ENCODE measurements around the gene ZNF511.

ZNF511 gene

DNA sequence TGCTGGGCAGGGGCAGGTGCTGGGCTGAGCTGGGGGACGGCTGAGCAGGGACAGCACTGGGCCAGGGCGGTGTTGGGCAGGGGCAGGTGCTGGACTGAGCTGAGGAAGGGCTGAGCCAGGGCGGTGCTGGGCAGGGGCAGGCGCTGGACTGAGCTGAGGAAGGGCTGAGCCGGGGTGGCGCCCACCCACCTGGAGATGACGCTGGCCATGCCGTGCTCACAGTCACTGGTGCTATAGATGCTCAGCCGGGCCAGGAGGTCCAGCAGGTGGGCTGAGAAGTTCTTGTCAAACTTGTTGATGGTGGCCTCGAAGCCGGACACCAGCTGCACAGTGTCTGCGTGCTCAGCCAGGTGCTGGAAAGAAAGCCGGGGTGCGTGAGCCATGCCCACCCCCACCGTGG lies 27.6 kb upstream of the ZNF511 start:
- no peak overlapping the region for H3K27ac ChIP-seq (ENCODE audit: low read depth, low read length)
- H3K36me3 ChIP-seq (ENCODE audit: control insufficient read depth in 1 of 2, insufficient read depth in 2 of 2, low read length in 2 of 2): peaks cover 56 to 61% of the 10 kb centered on the region in 2 experiments
- H2BK120ac ChIP-seq (ENCODE audit: insufficient read depth, low read length, poor library complexity): no peak overlapping the region
- no peak overlapping the region for H4K8ac ChIP-seq (ENCODE audit: low read depth, low read length)
- no peak overlapping the region for H2BK12ac ChIP-seq (ENCODE audit: low read length)
- no peak overlapping the region for H3K18ac ChIP-seq (ENCODE audit: low read length)
- H3K9me3 ChIP-seq (ENCODE audit: insufficient read depth, low read depth, low read length): no peaks in the 10 kb centered on the region
- no peak overlapping the region for H4K91ac ChIP-seq (ENCODE audit: low read depth, low read length)
- H3K14ac ChIP-seq (ENCODE audit: low read length): no peak overlapping the region
- DNase-seq: no peak
- H3K4ac ChIP-seq (ENCODE audit: low read depth, low read length): no peak overlapping the region
- H3K4me2 ChIP-seq (ENCODE audit: low read length): no peak overlapping the region
- H4K12ac ChIP-seq (ENCODE audit: low read depth, low read length): no peak overlapping the region
- no peak overlapping the region for H2AFZ ChIP-seq (ENCODE audit: insufficient read depth, low read length, poor library complexity)
- H3K9ac ChIP-seq (ENCODE audit: low read length): no peak overlapping the region
- H3K27me3 ChIP-seq (ENCODE audit: insufficient read depth, low read length): no peaks in the 10 kb centered on the region
- H2AK5ac ChIP-seq (ENCODE audit: low read length): no peak overlapping the region
- H3K79me1 ChIP-seq (ENCODE audit: low read length): peaks cover 15% of the 10 kb centered on the region
- no peak overlapping the region for H3K23ac ChIP-seq (ENCODE audit: low read length)
- WGBS (ENCODE audit: extremely low coverage, insufficient coverage, insufficient read length): no CpG with 5 or more reads among the region's 15 CpGs
- H3K4me3 ChIP-seq (ENCODE audit: low read depth, low read length): no peak overlapping the region
- peaks cover 31 to 35% of the 10 kb centered on the region in 2 experiments for H3K4me1 ChIP-seq (ENCODE audit: control insufficient read depth in 1 of 2, insufficient read depth in 2 of 2, low read length in 2 of 2)
- peaks cover 3% of the 10 kb centered on the region for H3K79me2 ChIP-seq (ENCODE audit: control insufficient read depth, insufficient read depth, low read length, poor library complexity)
- no peak overlapping the region for H2BK5ac ChIP-seq (ENCODE audit: low read depth, low read length, poor library complexity)

DNA sequence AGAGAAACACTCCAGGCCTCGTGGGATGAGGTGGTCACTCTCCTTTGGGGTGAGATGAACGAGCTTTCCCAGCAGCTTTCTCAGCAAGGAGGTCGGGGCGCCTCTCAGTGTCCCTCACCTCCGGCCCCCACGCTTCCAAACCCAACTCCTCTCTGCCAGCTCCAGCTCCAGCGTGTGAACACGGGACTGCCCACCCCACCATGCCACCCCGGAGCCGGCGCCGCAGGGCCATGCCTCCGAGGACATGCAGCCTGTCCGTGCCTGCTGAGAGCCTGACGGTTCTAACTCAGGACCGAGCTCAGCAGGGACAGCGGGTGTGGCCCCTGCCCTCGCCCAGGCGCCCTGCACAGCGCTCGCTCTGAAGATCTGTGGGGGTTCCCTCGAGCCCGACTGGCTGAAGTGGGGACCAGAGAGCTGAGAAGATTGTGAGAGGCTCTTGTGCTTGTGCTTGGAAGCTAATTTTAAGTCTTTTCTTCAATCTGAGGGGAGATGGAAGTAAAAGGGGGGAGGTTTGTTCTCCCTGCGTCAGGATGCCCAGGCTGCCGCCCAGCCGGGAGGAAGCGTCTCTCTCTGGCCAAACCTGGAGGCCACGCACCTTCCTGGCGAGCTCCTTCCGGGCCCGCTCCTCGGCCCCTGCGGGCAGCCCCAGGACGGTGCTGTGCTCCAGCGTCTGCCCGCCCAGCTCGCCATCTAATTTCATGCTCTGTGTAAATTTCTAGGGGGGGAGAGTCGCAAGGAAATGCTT lies 26.9 kb upstream of the ZNF511 start:
- H2BK5ac ChIP-seq (ENCODE audit: low read depth, low read length, poor library complexity): no peak overlapping the region
- no peak overlapping the region for H3K4me2 ChIP-seq (ENCODE audit: low read length)
- no CpG with 5 or more reads among the region's 38 CpGs for WGBS (ENCODE audit: extremely low coverage, insufficient coverage, insufficient read length)

DNA sequence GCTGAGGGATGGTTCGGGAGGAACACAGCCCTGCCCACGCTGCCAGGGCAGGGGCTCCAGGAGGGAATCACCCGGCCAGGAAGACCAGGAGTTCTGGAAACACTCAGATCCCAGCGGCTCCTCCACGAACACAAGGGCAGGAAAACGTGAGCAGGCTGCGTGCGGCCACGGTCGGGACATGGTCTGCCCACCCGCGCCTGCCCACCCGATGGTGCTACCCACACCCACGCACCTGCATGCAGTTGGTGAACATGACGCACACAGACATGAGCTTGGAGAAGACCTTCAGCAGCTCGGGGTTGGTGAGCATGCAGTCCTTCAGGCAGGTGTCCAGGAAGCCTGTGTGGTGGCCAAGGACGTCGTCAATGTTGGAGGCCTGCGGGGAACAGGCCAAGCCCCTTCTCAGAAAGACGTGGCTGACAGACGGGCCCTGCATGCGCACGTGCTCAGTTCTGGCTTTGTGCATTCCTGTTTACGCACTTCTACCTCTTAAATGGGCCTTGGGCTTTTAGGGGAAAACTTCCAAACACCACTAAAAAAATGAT lies 25.8 kb upstream of the ZNF511 start:
- Histone ChIP-seq H3K14ac (ENCODE audit: low read length) (no peak overlapping the region), H3K79me2 (ENCODE audit: control insufficient read depth, insufficient read depth, low read length, poor library complexity) (no peaks in the 10 kb centered on the region), H3K36me3 (ENCODE audit: control insufficient read depth in 1 of 2, insufficient read depth in 2 of 2, low read length in 2 of 2) (peaks cover 66 to 72% of the 10 kb centered on the region in 2 experiments), H3K27me3 (ENCODE audit: insufficient read depth, low read length) (no peaks in the 10 kb centered on the region), H3K4me3 (ENCODE audit: low read depth, low read length) (no peak overlapping the region), H2BK120ac (ENCODE audit: insufficient read depth, low read length, poor library complexity) (no peak overlapping the region), H4K8ac (ENCODE audit: low read depth, low read length) (no peak overlapping the region), H2BK12ac (ENCODE audit: low read length) (no peak overlapping the region), H4K91ac (ENCODE audit: low read depth, low read length) (no peak overlapping the region), H3K23ac (ENCODE audit: low read length) (no peak overlapping the region), H3K4me1 (ENCODE audit: control insufficient read depth in 1 of 2, insufficient read depth in 2 of 2, low read length in 2 of 2) (peaks cover 14 to 18% of the 10 kb centered on the region in 2 experiments), H2AK5ac (ENCODE audit: low read length) (no peak overlapping the region), H2AFZ (ENCODE audit: insufficient read depth, low read length, poor library complexity) (no peak overlapping the region), H3K79me1 (ENCODE audit: low read length) (peaks cover 3% of the 10 kb centered on the region), H4K12ac (ENCODE audit: low read depth, low read length) (no peak overlapping the region), H3K27ac (ENCODE audit: low read depth, low read length) (no peak overlapping the region), H3K9me3 (ENCODE audit: insufficient read depth, low read depth, low read length) (no peaks in the 10 kb centered on the region), H3K9ac (ENCODE audit: low read length) (no peak overlapping the region), H3K4ac (ENCODE audit: low read depth, low read length) (no peak overlapping the region), H3K4me2 (ENCODE audit: low read length) (no peak overlapping the region), H2BK5ac (ENCODE audit: low read depth, low read length, poor library complexity) (no peak overlapping the region), H3K18ac (ENCODE audit: low read length) (no peak overlapping the region)
- WGBS (ENCODE audit: extremely low coverage, insufficient coverage, insufficient read length): no CpG with 5 or more reads among the region's 24 CpGs
- no peak for DNase-seq

More for the DNA sequence above, 26.9 kb upstream of the ZNF511 start:
- DNase-seq: no peak
- Histone ChIP-seq H2BK120ac (ENCODE audit: insufficient read depth, low read length, poor library complexity) (no peak overlapping the region), H2AK5ac (ENCODE audit: low read length) (no peak overlapping the region), H3K36me3 (ENCODE audit: control insufficient read depth in 1 of 2, insufficient read depth in 2 of 2, low read length in 2 of 2) (peaks cover 60 to 67% of the 10 kb centered on the region in 2 experiments), H4K8ac (ENCODE audit: low read depth, low read length) (no peak overlapping the region), H4K12ac (ENCODE audit: low read depth, low read length) (no peak overlapping the region), H3K4ac (ENCODE audit: low read depth, low read length) (no peak overlapping the region), H3K27ac (ENCODE audit: low read depth, low read length) (no peak overlapping the region), H3K23ac (ENCODE audit: low read length) (no peak overlapping the region), H3K4me1 (ENCODE audit: control insufficient read depth in 1 of 2, insufficient read depth in 2 of 2, low read length in 2 of 2) (peaks cover 25 to 29% of the 10 kb centered on the region in 2 experiments), H3K27me3 (ENCODE audit: insufficient read depth, low read length) (no peaks in the 10 kb centered on the region), H3K79me1 (ENCODE audit: low read length) (peaks cover 10% of the 10 kb centered on the region), H3K9me3 (ENCODE audit: insufficient read depth, low read depth, low read length) (no peaks in the 10 kb centered on the region), H2AFZ (ENCODE audit: insufficient read depth, low read length, poor library complexity) (no peak overlapping the region), H2BK12ac (ENCODE audit: low read length) (no peak overlapping the region), H3K14ac (ENCODE audit: low read length) (no peak overlapping the region), H3K79me2 (ENCODE audit: control insufficient read depth, insufficient read depth, low read length, poor library complexity) (peaks cover 3% of the 10 kb centered on the region), H3K9ac (ENCODE audit: low read length) (no peak overlapping the region), H4K91ac (ENCODE audit: low read depth, low read length) (no peak overlapping the region), H3K18ac (ENCODE audit: low read length) (no peak overlapping the region), H3K4me3 (ENCODE audit: low read depth, low read length) (no peak overlapping the region)

DNA sequence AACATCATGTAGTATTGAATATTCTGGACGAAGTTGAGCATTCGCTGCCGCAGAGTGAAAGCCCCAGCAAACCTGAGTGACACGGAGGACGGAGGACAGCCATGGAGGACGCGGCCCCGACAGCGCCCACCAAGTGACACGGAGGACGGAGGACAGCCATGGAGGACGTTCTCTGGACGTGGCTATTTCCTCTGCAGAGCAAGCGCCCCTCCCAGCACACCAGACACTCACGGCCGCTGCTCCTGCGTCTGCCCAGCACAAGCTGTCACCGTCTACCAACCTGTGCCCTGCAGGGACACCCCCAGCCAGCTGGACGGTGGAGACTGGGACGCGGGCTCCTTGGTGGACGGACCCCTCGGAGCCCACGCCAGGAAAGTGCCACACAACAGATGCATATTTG lies 24.8 kb upstream of the ZNF511 start:
- no peak overlapping the region for H4K91ac ChIP-seq (ENCODE audit: low read depth, low read length)
- H2BK5ac ChIP-seq (ENCODE audit: low read depth, low read length, poor library complexity): no peak overlapping the region
- H3K9me3 ChIP-seq (ENCODE audit: insufficient read depth, low read depth, low read length): peaks cover 1% of the 10 kb centered on the region
- peaks cover 9 to 10% of the 10 kb centered on the region in 2 experiments for H3K4me1 ChIP-seq (ENCODE audit: control insufficient read depth in 1 of 2, insufficient read depth in 2 of 2, low read length in 2 of 2)
- no peak overlapping the region for H3K4ac ChIP-seq (ENCODE audit: low read depth, low read length)
- no peak overlapping the region for H2BK12ac ChIP-seq (ENCODE audit: low read length)
- H4K12ac ChIP-seq (ENCODE audit: low read depth, low read length): no peak overlapping the region
- H3K23ac ChIP-seq (ENCODE audit: low read length): no peak overlapping the region
- no peaks in the 10 kb centered on the region for H3K27me3 ChIP-seq (ENCODE audit: insufficient read depth, low read length)
- H3K18ac ChIP-seq (ENCODE audit: low read length): no peak overlapping the region
- H3K79me1 ChIP-seq (ENCODE audit: low read length): no peaks in the 10 kb centered on the region
- WGBS (ENCODE audit: extremely low coverage, insufficient coverage, insufficient read length): no CpG with 5 or more reads among the region's 24 CpGs
- no peak overlapping the region for H3K4me2 ChIP-seq (ENCODE audit: low read length)
- no peaks in the 10 kb centered on the region for H3K79me2 ChIP-seq (ENCODE audit: control insufficient read depth, insufficient read depth, low read length, poor library complexity)
- H4K8ac ChIP-seq (ENCODE audit: low read depth, low read length): no peak overlapping the region
- H3K4me3 ChIP-seq (ENCODE audit: low read depth, low read length): no peak overlapping the region
- H3K36me3 ChIP-seq (ENCODE audit: control insufficient read depth in 1 of 2, insufficient read depth in 2 of 2, low read length in 2 of 2): peaks cover 76 to 82% of the 10 kb centered on the region in 2 experiments
- no peak overlapping the region for H3K27ac ChIP-seq (ENCODE audit: low read depth, low read length)
- H2BK120ac ChIP-seq (ENCODE audit: insufficient read depth, low read length, poor library complexity): no peak overlapping the region
- H2AFZ ChIP-seq (ENCODE audit: insufficient read depth, low read length, poor library complexity): no peak overlapping the region
- no peak overlapping the region for H3K14ac ChIP-seq (ENCODE audit: low read length)
- no peak for DNase-seq
- no peak overlapping the region for H3K9ac ChIP-seq (ENCODE audit: low read length)
- no peak overlapping the region for H2AK5ac ChIP-seq (ENCODE audit: low read length)

Measured in trophoblast cell (in vitro differentiated cells and primary cell).